ENCODE measurements around the gene CPNE2.
"Not testable (repeated sequence)": the region's sequence is repeated elsewhere in the genome, so short reads cannot be mapped to it uniquely, and the experiment has no call there.

CPNE2 gene

DNA sequence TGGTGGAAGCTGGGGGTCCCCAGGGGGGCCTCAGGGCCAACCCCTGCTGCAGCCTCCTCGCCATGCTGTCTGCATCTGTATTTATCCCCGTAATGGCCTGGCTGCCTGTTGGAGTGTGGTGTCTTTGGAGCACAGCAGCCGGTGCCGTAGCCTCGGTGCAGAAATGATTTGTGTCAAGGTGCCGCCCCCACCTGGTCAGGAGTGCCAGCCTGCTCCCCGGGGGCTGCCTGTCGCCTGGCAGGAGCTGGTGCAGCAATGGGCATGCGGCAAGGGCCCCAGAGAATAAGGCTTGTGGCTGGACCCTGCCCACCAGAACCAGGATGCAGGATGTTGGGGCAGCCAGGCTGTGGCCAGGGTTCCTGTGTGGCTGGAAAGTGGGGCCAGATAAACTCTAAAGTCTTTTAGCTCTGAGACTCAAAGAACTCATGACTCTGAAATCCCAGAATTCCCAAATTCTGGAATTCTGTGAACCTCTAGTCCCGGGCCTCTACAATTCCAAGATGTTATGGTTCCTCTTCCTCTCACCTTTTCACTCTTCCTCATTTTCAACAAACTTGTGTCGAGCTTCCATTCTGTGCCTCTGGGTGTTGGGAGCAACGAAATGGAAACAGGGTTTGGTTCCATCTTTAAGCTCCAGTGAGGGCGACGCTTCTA lies 5.9 kb downstream of the CPNE2 start:
- no peak for DNase-seq

DNA sequence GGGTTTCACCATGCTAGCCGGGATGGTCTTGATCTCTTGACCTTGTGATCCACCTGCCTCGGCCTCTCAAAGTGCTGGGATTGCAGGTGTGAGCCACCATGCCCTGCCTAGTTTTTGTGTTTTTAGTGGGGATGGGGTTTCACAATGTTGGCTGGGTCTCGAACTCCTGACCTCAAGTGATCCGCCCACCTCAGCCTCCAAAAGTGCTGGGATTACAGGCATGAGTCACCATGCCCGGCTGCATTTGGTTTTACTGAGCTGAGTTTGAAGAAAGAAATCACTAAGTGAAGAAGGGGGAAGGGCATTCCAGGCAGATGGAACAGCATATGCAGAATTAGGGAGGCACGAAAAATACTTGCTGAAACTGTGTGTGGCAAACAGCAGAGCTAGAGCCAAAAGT lies 7.6 kb downstream of the CPNE2 start:
- not testable (repeated sequence) for DNase-seq

DNA sequence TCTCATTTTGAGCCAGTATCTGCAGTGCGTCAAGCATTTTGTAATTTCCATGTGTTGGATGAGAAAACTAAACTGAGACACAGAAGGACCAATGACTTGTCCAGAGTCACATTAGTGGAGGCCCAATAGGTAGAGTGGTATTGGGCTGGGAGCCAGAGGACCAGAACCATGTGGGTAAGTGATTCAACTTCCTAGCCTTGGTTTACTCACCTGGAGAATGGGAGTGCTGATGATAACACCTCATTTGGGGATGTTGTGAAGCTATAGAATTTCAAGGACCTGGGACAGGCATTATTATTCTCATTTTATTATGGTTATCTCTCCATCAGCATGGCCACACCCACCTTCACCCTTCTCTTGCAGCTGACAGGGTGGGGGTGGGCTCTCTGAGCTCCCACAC lies 8.1 kb downstream of the CPNE2 start:
- no peak for DNase-seq

DNA sequence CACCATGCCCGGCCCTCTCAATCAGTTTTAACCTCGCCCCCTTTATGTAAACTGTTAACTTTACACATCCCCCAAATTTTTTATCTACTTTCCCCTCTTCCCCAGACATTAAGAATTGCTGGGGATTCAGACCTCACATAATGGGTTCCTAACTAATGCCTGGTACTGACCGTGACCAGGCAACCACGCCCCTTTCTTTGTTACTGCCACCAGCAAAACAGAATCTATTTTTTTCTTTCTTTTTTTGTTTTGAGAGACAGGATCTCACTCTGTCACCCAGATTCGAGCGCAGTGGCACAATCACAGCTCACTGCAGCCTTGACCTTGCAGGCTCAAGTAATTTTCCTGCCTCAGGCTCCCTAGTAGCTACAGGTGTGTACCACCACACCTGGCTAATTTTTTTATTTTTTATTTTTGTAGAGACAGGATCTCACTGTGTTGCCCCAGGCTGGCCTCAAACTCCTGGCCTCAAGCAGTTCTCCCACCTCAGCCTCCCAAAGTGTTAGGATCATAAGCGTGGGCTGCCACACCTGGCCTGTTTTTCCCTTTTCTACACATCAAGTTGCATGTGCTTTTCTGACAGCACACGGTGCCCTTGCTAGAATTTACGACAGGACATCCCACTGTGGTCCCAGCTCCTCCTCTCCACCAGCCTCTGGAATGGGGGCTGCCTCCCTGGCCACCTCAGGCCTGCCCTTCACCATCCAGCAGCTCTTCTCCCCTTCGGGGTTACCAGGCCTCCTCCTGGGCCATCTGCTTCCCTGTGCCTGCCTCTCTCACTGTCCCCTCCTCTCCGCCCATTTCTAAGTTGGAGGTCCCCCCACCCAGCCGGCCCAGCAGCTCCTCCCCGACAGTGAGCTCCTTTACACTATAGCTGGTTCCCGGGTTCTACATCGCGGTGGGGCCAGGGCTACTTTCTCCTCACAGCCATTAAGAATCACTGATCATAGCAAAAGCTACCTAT lies 10.8 kb downstream of the CPNE2 start:
- DNase-seq = no peak

DNA sequence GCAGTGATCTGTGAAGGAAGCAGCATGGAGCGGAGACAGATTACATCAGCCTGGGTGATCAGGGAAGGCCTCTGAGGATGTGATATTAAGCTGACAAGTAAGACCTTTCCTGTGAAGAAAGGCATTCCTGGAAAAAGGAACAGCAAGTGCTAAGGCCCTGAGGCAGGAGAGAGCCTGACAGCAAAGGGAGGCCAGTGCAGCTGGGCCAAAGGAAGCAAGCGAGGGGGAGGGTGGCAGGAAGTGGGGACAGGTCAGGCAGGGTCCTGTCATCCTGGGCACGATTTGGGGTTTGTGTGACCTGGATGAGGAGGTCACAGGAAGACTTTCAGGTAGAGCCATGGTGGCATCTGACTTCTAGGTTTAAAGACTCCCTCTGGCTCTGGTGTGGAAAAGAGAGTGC lies 12.3 kb downstream of the CPNE2 start:
- no peak for DNase-seq

DNA sequence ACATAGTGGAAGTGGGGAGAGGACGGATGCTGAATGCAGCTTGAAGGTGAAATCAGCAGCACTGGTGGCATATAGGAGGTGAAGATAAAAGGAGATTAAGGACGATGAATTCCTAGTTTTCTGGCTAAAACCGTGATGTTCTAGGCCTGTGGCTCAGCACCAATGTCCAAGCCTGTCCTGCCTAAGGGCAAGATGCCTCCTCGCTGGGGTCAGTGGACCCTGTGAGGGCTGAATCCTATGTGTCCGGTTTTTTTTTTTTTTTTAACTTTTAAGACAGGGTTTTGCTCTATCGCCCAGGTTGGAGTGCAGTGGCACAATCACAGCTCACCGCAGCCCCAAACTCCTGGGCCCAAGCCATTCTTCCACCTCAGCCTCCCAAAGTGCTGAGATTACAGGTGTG lies 12.8 kb downstream of the CPNE2 start:
- no peak for DNase-seq

DNA sequence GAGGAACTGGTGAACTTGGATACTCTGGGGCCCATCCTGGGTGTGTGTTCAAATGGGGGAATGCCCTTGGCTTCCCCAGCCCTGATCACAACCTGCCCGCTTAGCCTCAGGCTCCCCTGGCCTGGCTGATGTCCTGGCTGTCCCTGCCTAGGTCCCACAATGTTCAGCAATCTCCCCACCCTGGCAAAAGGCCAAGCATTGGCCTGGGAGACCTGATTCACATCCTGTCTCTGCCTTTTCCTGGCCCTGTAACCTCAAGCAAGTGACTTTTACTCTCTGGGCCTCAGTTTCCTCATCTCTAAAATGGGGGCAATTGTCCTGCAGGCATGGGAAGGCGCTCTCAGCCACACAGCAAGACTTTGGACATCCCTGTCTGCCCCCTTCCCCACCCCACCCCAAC lies 14.4 kb downstream of the CPNE2 start:
- DNase-seq = no peak

DNA sequence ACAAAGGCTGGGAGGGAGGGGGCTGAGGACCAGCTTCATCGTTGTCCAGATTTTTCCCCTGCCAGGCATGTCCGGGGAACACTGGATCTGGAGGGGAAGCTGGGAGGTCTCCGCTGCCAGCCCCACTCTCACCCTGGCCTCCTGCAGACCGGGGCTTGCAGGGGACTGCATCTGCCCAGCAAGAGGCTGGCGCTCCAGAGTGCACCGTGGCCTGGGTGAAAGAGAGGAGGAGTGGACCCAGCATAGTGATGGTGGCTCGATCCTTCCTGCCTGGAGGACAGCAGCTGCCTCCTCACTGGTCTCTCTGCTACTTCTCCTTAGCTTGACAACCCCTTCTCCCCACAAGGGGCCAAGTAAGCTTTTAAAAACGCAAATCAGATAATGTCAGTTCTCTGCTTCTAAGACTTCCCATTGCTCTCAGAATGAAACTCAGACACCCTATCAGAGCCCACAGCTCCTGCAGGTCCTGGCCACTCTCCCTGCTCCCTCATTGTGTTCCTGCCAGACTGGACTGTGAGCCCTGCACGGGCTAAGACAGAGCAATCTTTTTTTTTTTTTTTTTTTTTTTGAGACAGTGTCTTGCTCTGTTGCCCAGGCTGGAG lies 15.0 kb downstream of the CPNE2 start:
- no peak for DNase-seq

DNA sequence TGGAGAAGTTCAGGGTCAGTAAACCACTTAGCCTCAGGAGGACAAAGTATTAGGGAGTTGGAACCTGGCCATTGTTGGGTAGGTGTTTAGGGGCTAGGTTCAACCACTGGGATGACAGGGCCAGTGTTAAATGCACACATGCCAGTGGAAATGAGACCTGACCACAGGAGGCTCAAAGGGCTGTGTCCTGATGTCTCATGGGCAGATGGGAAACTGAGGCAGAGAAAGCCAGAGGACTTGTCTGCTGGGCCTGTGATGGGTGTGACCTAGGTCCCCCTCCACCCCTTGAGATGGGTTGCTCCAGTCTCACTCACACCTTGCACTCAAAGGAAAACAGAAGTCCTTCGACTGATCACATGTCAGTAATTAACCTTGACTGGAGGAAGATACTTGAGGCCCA lies 16.0 kb downstream of the CPNE2 start:
- no peak for DNase-seq

DNA sequence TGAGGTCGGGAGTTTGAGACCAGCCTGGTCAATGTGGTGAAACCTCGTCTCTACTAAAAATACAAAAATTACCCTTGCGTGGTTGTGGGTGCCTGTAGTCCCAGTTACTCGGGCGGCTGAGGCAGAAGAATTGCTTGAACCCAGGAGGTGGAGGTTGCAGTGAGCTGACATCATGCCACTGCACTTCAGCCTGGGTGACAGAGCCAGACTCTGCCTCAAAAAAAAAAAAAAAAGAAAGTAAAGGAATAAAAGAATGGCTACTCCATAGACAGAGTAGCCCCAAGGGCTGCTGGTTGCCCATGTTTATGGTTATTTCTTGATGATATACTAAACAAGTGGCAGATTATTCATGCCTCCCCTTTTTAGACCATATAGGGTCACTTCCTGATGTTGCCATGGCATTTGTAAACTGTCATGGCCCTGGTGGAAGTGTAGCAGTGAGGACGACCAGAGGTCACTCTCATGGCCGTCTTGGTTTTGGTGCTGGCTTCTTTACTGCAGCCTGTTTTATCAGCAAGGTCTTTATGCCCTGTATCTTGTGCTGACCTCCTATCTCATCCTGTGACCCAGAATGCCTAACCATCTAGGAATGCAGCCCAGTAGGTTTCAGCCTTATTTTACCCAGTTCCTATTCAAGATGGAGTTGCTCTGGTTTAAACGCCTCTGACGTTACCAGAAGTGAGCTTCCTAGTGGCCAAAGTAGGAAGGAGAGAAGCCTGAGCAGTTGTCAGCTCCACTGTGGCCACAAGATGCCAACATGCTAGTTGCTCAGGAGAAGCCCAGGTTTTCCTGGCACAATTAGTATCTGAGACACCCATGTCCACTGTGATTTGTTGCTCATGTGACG lies 17.1 kb downstream of the CPNE2 start:
- DNase-seq = not testable (repeated sequence)

DNA sequence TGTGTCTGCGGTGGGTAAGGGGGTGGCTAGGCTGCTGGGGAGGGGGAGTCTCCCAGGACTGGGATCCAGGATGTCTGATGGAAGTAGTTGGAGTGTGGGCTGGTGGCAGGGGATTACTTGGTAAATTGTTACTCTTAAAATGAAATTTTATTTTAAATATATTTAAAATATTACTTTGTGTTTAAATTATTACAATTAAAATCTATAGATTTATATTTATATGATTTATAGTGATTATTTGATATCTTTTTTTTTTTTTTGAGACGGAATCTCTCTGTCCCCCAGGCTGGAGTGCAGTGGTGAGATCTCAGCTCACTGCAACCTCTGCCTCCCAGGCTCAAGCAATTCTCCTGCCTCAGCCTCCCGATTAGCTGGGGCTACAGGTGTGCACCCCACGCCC lies 18.6 kb downstream of the CPNE2 start:
- DNase-seq = no peak

DNA sequence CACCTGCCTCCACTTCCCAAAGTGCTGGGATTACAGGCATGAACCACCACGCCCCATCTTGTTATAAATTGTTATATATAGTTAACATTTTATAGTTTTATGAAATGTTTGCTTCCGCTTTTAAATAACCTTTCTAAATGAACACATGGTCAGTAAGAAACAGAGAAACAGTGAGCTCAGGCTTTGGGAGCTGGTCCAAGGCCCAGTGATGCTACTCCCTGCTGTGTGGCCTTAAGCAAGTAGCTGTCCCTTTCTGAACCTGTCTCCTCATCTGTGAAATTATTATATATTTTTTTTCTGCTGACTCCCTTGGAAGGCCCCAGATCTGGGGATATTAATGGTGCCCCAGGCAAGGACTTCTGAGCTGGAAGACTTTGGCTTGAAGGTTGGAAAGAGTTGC lies 19.0 kb downstream of the CPNE2 start:
- no peak for DNase-seq

DNA sequence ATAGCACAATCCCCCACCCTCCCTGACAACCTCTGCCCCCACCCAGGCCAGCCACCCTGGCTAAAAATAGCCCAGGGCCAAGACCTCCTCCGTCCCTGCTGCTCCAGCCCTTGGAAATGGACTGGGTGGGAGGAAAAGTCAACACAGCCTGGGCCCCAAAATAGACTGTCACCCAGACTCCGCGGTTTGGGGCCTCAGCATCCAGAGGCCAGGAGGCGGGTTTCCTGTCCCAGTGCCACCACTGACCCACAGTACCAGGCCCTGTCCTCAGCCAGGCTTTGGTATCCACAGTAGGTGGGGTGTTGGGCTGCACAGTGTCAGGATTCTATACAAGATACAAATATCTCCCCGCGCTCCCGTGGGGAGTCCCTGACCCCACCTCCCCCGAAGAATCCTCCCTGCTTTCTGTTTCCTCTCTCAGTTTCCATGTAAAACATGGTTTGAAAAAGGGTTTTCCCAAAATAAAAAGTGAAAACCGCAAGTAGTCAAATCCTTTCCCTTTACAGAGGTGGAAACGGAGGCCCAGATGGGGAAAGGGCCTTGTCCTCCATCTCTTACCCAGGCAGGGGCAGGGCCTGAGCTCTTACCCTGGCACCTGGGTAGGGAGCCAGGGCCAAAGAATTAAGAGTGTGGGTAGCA lies 20.1 kb downstream of the CPNE2 start:
- DNase-seq = no peak

DNA sequence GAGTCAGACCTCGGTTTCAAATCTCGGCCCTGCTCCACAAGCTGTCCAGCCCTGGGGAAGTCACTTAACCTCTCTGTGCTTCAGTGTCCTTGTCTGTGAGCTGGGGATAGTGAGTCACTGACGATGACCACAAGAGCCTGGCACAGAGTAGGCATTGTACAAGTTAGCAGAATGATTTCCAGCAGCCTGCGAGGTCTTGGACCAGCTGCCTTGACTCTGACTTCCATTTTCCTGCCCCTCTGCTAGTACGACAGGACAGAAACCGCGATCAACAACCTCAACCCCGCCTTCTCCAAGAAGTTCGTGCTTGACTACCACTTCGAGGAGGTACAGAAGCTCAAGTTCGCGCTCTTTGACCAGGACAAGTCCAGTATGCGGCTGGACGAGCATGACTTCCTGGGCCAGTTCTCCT lies 20.7 kb downstream of the CPNE2 start:
- no peak for DNase-seq

DNA sequence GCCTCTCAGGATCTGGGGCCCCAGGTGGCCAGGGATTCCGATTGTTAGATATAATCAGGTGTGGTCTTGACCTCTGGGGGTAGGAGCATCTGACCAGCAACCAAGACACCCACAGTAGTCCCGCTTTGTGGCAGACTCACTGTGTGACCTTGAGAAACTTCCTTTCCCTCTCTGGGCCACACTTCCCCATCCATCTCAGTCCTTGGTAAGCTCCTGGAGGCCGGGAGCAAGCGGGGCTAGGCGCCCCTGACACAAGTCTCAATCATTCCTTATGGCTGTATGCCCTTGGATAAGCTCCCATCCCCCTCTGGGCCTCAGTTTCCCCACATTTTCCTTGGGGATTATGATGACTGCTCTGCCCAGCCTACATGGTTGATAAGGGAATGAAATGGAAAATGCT lies 21.3 kb downstream of the CPNE2 start:
- no peak for DNase-seq

DNA sequence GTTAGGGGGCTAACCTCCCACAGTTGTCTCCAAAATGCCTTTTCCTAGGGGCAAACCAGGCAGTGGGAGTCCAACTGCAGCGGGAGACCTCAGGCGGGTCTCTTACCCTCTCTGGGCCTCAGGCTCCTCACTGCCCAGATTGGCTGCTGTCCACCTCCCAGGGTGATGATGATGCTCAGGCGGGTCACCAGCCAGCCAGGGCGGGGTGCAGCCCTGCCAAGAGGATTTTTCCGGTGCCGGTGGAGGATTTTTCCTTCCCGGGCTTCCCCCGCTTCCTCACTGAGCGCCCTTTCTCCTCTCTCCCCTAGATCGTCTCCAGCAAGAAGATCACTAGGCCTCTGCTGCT lies 22.8 kb downstream of the CPNE2 start:
- no peak for DNase-seq

DNA sequence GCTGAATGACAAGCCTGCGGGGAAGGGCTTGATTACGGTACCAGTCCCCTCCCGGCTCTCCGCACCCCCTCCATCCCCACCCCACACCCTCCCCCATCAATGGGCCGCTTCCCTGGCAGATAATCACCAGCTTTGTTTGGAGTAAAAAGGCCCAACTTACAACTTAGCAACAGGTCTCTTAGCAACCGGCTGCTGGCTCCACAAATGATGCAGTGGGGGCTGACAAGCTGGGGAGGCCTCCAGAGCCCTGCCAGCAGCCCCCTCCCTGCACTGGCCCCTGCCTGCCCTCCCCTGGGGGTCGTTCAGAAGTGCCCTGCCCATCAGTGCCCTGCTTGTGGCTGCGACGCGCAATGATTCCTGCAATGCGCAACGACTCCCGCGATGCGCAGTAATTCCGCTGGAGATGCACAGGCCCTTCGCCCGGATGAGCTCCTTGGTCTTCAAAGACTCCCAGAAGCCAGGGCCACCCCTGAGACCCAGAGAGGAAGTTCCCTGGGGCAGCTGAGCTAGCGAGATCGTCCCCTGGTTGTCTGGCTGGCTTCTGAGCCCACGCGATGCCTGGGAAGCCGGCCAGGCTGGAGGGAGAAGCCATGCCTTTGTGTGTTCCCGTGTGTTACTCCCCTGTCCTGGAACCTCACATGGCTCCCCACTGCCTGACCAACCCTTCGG lies 23.3 kb downstream of the CPNE2 start:
- no peak for DNase-seq

DNA sequence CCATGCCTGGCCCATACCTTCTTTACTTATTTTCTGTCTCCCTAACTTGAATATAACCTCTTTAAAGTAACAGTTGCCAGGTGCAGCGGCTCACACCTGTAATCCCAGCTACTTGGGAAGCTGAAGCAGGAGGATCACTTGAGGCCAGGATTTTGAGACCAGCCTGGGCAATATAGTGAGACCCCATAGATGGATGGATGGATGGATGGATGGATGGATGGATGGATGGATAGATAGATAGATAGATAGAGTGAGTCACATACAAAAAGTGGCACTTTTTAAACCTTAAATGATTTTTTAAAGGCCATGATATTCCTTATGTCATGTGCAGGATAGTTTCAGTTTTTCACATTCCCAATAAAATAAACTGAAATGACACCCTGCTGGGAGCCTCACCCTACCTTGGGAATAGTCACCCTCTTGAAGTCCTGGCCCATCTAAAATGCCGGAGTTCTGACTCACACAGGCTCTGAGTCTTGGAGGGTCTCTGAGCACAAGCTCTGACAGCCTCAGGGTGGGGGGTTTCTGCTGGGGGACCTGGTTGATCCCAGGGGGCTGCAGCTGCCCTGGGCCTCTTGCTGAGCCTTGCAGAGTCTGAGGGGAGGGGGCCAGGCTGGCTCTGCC lies 26.2 kb downstream of the CPNE2 start:
- DNase-seq = no peak

DNA sequence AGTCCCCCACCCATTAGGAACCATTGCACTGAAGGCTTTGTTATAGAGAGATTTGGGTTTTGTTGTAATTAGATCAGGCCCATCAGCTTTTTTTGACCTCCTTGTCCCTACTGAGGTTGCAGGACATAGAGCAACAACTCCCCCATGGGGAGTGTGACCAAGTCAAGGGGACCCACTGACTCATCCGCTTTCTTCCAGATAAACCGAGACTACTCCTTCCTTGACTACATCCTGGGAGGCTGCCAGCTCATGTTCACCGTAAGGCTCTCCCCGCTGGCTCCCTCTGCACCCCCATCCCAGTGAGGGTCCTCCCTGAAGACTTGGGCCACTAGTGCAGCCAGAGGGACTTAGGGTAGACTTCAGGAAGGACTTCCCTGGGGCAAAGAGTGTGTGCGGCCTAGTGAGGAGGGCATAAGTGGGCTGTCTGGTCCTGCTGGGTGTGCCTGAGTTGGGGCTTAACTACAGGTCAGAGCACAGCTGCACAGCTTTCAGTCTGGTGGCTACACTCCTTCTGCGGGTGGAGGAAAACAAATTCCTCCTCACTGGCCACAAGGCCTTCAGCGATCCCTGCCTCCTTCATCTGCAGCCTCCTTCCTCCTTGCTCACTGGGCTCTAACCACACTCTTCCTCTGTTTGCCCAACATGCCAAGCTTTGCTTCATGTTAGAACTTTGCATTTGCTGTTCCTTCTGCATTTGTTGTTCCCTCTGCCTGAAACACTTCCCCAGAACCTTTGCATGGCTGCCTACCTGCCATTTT lies 31.0 kb downstream of the CPNE2 start:
- no peak for DNase-seq

DNA sequence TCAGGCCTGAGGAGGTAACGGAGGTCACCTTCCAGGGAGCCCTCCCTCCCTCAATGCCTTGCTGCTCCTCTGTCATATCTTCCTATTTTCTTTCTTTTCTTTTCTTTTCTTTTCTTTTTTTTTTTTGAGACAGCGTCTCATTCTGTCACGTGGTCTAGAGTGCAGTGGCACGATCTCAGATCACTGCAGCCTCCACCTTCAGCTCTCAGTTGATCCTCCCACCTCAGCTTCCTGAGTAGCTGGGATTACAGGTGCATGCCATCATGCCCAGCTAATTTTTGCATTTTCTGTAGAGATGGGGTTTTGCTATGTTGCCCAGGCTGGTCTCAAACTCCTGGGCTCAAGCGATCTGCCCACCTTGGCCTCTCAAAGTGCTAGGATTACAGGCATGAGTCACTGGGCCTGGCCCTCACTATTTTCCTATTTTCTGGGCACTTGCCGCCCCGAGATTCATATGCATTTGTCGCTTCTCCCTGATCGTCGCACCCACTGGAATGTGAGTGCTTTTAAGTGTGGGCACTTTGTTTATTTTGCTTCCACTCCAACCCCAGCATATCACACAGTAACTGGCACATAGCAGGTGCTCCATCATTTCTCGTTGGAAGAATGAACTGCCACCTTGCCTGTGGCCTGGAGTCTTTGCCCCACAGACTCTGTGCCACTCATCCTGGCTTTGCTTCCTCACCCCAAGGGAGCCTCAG lies 31.7 kb downstream of the CPNE2 start:
- no peak for DNase-seq

Measured in T-helper 1 cell (primary cell).